BE2C (cell line): ENCODE results near the gene C1orf50.
"Not testable (repeated sequence)": the region's sequence is repeated elsewhere in the genome, so short reads cannot be mapped to it uniquely, and the experiment has no call there.

Experiments used
- DNase-seq: peaks from one replicate; pipeline ENCODE4 v3.0.0-alpha.2; 2020
- H3K27me3 ChIP-seq: fragments of 250-450 bp; sonication (Bioruptor Pico); 2 replicates; pipeline ENCODE4 v1.5.1; 2020; ENCODE audit warnings: mild to moderate bottlenecking
- H3K36me3 ChIP-seq: fragments of 250-450 bp; sonication (Bioruptor Pico); 2 replicates; pipeline ENCODE4 v1.5.1; 2020; ENCODE audit warnings: mild to moderate bottlenecking
- H3K4me1 ChIP-seq: fragments of 250-450 bp; sonication (Bioruptor Pico); 2 replicates; pipeline ENCODE4 v1.5.1; 2020
- H3K4me3 ChIP-seq: 2 replicates; pipeline ENCODE4 v1.5.1; 2011; ENCODE audit warnings: low read depth, low read length
- H3K9me3 ChIP-seq: fragments of 250-450 bp; sonication (Bioruptor Pico); 2 replicates; pipeline ENCODE4 v1.5.1; 2020
- TF ChIP-seq, protein P1 (sequence below): IDR thresholded peaks from 2 replicates; pipeline ENCODE4 v1.5.1; 2012; ENCODE audit warnings: mild to moderate bottlenecking, low read depth, low read length

C1orf50 gene

DNA sequence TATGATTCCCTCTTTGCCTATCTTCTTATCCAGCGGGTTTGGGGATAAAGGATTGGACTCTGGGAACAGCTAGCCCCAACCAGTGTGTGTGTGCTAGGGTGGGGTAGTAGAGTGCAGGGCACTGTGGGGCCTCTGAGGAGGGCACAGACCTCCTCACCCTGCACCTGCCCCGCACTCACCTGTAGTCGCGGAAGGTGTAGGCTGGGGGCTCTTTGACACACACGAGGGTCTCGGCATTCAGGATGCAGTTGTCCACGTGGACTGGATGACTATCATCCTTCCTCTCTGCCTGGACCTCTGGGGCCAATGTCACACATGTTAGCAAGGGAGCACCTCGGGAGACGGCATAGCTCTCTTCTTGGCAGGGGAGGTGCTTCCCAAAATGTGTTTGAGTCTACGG lies 19.0 kb upstream of the C1orf50 start:
- no peak overlapping the region for H3K4me3 ChIP-seq

GRCh38 chr1:42748461-42749410 lies 18.3 kb upstream of the C1orf50 start:
- Histone ChIP-seq H3K4me3 (no peak overlapping the region), H3K9me3 (no peaks in the 10 kb centered on the region), H3K36me3 (peaks cover 9% of the 10 kb centered on the region), H3K4me1 (no peaks in the 10 kb centered on the region), H3K27me3 (no peaks in the 10 kb centered on the region)
- TF ChIP-seq, protein P1, sequence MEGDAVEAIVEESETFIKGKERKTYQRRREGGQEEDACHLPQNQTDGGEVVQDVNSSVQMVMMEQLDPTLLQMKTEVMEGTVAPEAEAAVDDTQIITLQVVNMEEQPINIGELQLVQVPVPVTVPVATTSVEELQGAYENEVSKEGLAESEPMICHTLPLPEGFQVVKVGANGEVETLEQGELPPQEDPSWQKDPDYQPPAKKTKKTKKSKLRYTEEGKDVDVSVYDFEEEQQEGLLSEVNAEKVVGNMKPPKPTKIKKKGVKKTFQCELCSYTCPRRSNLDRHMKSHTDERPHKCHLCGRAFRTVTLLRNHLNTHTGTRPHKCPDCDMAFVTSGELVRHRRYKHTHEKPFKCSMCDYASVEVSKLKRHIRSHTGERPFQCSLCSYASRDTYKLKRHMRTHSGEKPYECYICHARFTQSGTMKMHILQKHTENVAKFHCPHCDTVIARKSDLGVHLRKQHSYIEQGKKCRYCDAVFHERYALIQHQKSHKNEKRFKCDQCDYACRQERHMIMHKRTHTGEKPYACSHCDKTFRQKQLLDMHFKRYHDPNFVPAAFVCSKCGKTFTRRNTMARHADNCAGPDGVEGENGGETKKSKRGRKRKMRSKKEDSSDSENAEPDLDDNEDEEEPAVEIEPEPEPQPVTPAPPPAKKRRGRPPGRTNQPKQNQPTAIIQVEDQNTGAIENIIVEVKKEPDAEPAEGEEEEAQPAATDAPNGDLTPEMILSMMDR: no peak
- no peak for DNase-seq

More for the DNA sequence above, 19.0 kb upstream of the C1orf50 start:
- DNase-seq: no peak
- TF ChIP-seq, protein P1: no peak
- H3K9me3 ChIP-seq: no peaks in the 10 kb centered on the region
- peaks cover 9% of the 10 kb centered on the region for H3K36me3 ChIP-seq
- no peaks in the 10 kb centered on the region for H3K27me3 ChIP-seq
- H3K4me1 ChIP-seq: no peaks in the 10 kb centered on the region

- Histone ChIP-seq H3K4me3 (no peak overlapping the region), H3K27me3 (no peaks in the 10 kb centered on the region), H3K4me1 (no peaks in the 10 kb centered on the region), H3K36me3 (peaks cover 9% of the 10 kb centered on the region), H3K9me3 (no peaks in the 10 kb centered on the region)
- TF ChIP-seq, protein P1: no peak
- no peak for DNase-seq
Measured at GRCh38 chr1:42750041-42750440, 17.0 kb upstream of the C1orf50 start.

DNA sequence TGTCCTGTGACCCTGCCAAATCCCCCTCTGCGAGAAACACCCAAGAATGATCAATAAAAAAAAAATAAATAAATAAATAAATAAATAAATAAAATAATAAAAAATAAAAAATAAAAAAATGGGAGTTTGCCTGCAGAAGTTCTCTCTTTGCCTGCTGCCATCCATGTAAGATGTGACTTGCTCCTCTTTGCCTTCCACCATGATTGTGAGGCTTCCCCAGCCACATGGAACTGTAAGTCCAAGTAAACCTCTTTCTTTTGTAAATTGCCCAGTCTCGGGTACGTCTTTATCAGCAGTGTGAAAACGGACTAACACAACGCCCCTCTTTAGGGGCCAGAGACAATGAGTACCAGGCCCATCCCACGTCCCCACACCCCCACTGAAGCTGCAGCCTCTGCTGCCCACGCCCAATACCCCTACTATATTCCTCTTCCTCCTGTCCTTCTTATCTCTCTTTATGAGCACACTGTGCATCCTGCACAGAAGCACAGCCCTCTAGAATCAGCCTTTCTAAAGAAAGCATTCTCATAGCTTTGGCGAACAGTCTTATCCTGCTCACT lies 15.5 kb upstream of the C1orf50 start:
- DNase-seq, H3K9me3 ChIP-seq, H3K27me3 ChIP-seq, H3K4me3 ChIP-seq, H3K4me1 ChIP-seq: not testable (repeated sequence)
- peaks cover 13% of the 10 kb centered on the region for H3K36me3 ChIP-seq

DNA sequence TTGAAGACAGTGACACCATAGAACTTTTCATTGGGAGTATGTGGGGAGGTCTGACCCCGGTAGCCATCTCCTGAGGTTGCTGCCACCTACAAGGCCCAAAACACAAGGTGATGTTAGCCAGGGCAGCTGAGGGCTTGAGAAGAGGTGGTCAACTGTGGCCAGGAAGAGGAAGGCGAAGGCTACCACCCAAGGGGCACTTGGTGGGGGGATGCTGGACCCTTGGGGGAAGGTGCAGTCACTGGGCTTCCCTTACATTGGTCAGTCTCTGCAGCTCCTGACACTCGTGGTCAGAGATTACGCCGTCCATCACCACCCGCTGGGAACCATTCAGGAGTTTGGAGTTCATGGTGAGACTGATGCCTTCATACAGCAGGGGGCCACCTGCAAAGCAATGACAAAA lies 14.8 kb upstream of the C1orf50 start:
- TF ChIP-seq, protein P1: no peak
- Histone ChIP-seq H3K4me3 (no peak overlapping the region), H3K4me1 (no peaks in the 10 kb centered on the region)

GRCh38 chr1:42753070-42753469 lies 14.0 kb upstream of the C1orf50 start:
- no peak overlapping the region for H3K4me3 ChIP-seq
- no peaks in the 10 kb centered on the region for H3K9me3 ChIP-seq
- no peak for DNase-seq
- TF ChIP-seq, protein P1: no peak
- no peaks in the 10 kb centered on the region for H3K27me3 ChIP-seq
- H3K4me1 ChIP-seq: no peaks in the 10 kb centered on the region
- peaks cover 11% of the 10 kb centered on the region for H3K36me3 ChIP-seq

More for the DNA sequence above, 14.8 kb upstream of the C1orf50 start:
- no peaks in the 10 kb centered on the region for H3K9me3 ChIP-seq
- DNase-seq: no peak
- H3K27me3 ChIP-seq: no peaks in the 10 kb centered on the region
- H3K36me3 ChIP-seq: peaks cover 11% of the 10 kb centered on the region
